H9 (cell line): ENCODE measurements around the gene JAKMIP1. TPM values are rescaled to one million over a fixed set of nuclear protein-coding genes. Genes with fewer than 3 reads are reported as not detected.

Source experiments
- DNase-seq: peaks from one replicate; pipeline ENCODE4 v3.0.0-alpha.2; 2017
- H2AFZ ChIP-seq: one replicate; pipeline ENCODE4 v1.6.1; 2013; ENCODE audit warnings: mild to moderate bottlenecking, low read length, control low read depth, moderate library complexity
- H2AK5ac ChIP-seq: 2 replicates; pipeline ENCODE4 v1.6.1; 2013; ENCODE audit warnings: low read length, control low read depth, mixed read lengths; ENCODE audit not compliant: insufficient read length
- H2BK120ac ChIP-seq: one replicate; pipeline ENCODE4 v1.6.1; 2013; ENCODE audit warnings: low read depth, mild to moderate bottlenecking, low read length, control low read depth, inconsistent platforms; ENCODE audit not compliant: poor library complexity, severe bottlenecking
- H2BK12ac ChIP-seq: 2 replicates; pipeline ENCODE4 v1.6.1; 2013; ENCODE audit warnings: low read length, control low read depth, mixed read lengths, low read depth; ENCODE audit not compliant: insufficient read length
- H2BK15ac ChIP-seq: 2 replicates; pipeline ENCODE4 v1.6.1; 2013; ENCODE audit warnings: low read depth, low read length, control low read depth
- H2BK20ac ChIP-seq: one replicate; pipeline ENCODE4 v1.6.1; 2013; ENCODE audit warnings: low read depth, mild to moderate bottlenecking, low read length, control low read depth, inconsistent platforms; ENCODE audit not compliant: poor library complexity, severe bottlenecking
- H2BK5ac ChIP-seq: 2 replicates; pipeline ENCODE4 v1.6.1; 2013; ENCODE audit warnings: low read length, control low read depth, mixed read lengths; ENCODE audit not compliant: insufficient read length
- H3K14ac ChIP-seq: 2 replicates; pipeline ENCODE4 v1.6.1; 2013; ENCODE audit warnings: low read length, control low read depth; ENCODE audit not compliant: insufficient read depth
- H3K18ac ChIP-seq: 2 replicates; pipeline ENCODE4 v1.6.1; 2013; ENCODE audit warnings: low read depth, mild to moderate bottlenecking, mixed read lengths, low read length, control low read depth; ENCODE audit not compliant: insufficient read length
- H3K23ac ChIP-seq: 2 replicates; pipeline ENCODE4 v1.6.1; 2013; ENCODE audit warnings: low read length, control low read depth, mixed read lengths, low read depth; ENCODE audit not compliant: insufficient read length
- H3K23me2 ChIP-seq: 2 replicates; pipeline ENCODE4 v1.6.1; 2013; ENCODE audit warnings: low read depth, mild to moderate bottlenecking, mixed read lengths, low read length, control low read depth; ENCODE audit not compliant: insufficient read length, poor library complexity, severe bottlenecking
- H3K27ac ChIP-seq: 2 replicates; pipeline ENCODE4 v1.5.1; 2013; ENCODE audit warnings: low read length, control low read depth, mixed read lengths, low read depth; ENCODE audit not compliant: insufficient read length
- H3K27me3 ChIP-seq: 2 replicates; pipeline ENCODE4 v1.6.1; 2013; ENCODE audit warnings: low read length, control low read depth, inconsistent platforms; ENCODE audit not compliant: insufficient read depth
- H3K4ac ChIP-seq: 2 replicates; pipeline ENCODE4 v1.6.1; 2013; ENCODE audit warnings: low read depth, mild to moderate bottlenecking, control low read depth, inconsistent platforms, low read length, moderate library complexity
- H3K4me1 ChIP-seq: 2 replicates; pipeline ENCODE4 v1.6.1; 2013; ENCODE audit warnings: low read length, control low read depth, inconsistent platforms; ENCODE audit not compliant: insufficient read depth
- H3K4me2 ChIP-seq: 2 replicates; pipeline ENCODE4 v1.6.1; 2013; ENCODE audit warnings: low read length, control low read depth, mixed read lengths; ENCODE audit not compliant: insufficient read length, insufficient read depth
- H3K56ac ChIP-seq: 2 replicates; pipeline ENCODE4 v1.6.1; 2013; ENCODE audit warnings: low read depth, mild to moderate bottlenecking, mixed read lengths, low read length, control low read depth; ENCODE audit not compliant: insufficient read length
- H3K79me1 ChIP-seq: 2 replicates; pipeline ENCODE4 v1.6.1; 2013; ENCODE audit warnings: low read depth, mild to moderate bottlenecking, moderate library complexity, low read length, control low read depth, inconsistent platforms; ENCODE audit not compliant: insufficient read depth, poor library complexity, severe bottlenecking
- H3K79me2 ChIP-seq: 2 replicates; pipeline ENCODE4 v1.6.1; 2013; ENCODE audit warnings: low read length, control low read depth, inconsistent platforms; ENCODE audit not compliant: insufficient read depth
- H3K9ac ChIP-seq: 2 replicates; pipeline ENCODE4 v1.6.1; 2013; ENCODE audit warnings: low read length, control low read depth, mixed read lengths; ENCODE audit not compliant: insufficient read length; ENCODE audit errors: extremely low read depth
- H3K9me3 ChIP-seq: one replicate; pipeline ENCODE4 v1.6.1; 2013; ENCODE audit warnings: low read depth, low read length, inconsistent platforms; ENCODE audit not compliant: control insufficient read depth
- H3T11ph ChIP-seq: one replicate; pipeline ENCODE4 v1.6.1; 2013; ENCODE audit warnings: mild to moderate bottlenecking, low read length, control low read depth, inconsistent platforms
- H4K20me1 ChIP-seq: one replicate; pipeline ENCODE4 v1.6.1; 2013; ENCODE audit not compliant: control insufficient read depth, insufficient read length, insufficient read depth
- H4K5ac ChIP-seq: 2 replicates; pipeline ENCODE4 v1.6.1; 2013; ENCODE audit warnings: low read depth, mild to moderate bottlenecking, mixed read lengths, low read length, control low read depth; ENCODE audit not compliant: insufficient read length
- H4K8ac ChIP-seq: replicated peaks from 2 replicates; pipeline ENCODE4 v1.6.1; 2013; ENCODE audit warnings: low read length, control low read depth, mixed read lengths, low read depth; ENCODE audit not compliant: insufficient read length
- H4K91ac ChIP-seq: 2 replicates; pipeline ENCODE4 v1.6.1; 2013; ENCODE audit warnings: low read depth, mild to moderate bottlenecking, moderate library complexity, mixed read lengths, low read length, control low read depth; ENCODE audit not compliant: insufficient read length
- H3K27ac Mint-ChIP-seq, 3 experiments: 2 replicates in 2 of 3; 3 replicates in 1 of 3; pipeline ENCODE4 v1.8.0; 2020 to 2021; ENCODE audit warnings: mixed read lengths in 3 of 3, mild to moderate bottlenecking in 1 of 3, moderate library complexity in 1 of 3
- H3K27me3 Mint-ChIP-seq: 2 replicates; pipeline ENCODE4 v1.8.0; 2021; ENCODE audit warnings: low read depth, mild to moderate bottlenecking, moderate library complexity, mixed read lengths
- H3K36me3 Mint-ChIP-seq, 3 experiments: 2 replicates in 2 of 3; 3 replicates in 1 of 3; pipeline ENCODE4 v1.8.0; 2020 to 2021; ENCODE audit warnings: low read depth in 3 of 3, mixed read lengths in 3 of 3; ENCODE audit not compliant: insufficient read depth in 1 of 3
- H3K4me1 Mint-ChIP-seq, 2 experiments: 2 replicates each; pipeline ENCODE4 v1.8.0; 2020; ENCODE audit warnings: mixed read lengths in 2 of 2
- H3K4me3 Mint-ChIP-seq, 2 experiments: 2 replicates in 1 of 2; 3 replicates in 1 of 2; pipeline ENCODE4 v1.8.0; 2020 to 2021; ENCODE audit warnings: mild to moderate bottlenecking in 2 of 2, mixed read lengths in 2 of 2, moderate library complexity in 1 of 2
- H3K9me3 Mint-ChIP-seq, 2 experiments: 2 replicates in 1 of 2; 3 replicates in 1 of 2; pipeline ENCODE4 v1.8.0; 2020; ENCODE audit warnings: mild to moderate bottlenecking in 2 of 2, mixed read lengths in 2 of 2, moderate library complexity in 1 of 2
- WGBS: extraction: QIAGEN DNeasy Blood & Tissue Kit; methylation state at CpG from one replicate; pipeline ENCODE4 v1.1.7; 2013; ENCODE audit warnings: missing lambda C conversion rate, low lambda C conversion rate, mixed read lengths; ENCODE audit not compliant: insufficient read length; ENCODE audit errors: extremely low coverage; 5-methylcytosine and 5-hydroxymethylcytosine counted together
- total RNA-seq: library from RNA; stranded (reverse); gene quantifications from 2 replicates; pipeline ENCODE4 v1.2.1, GENCODE V29; 2021
- TF ChIP-seq, protein P1 (sequence below): fragments of 200-600 bp; sonication (generic); conservative IDR thresholded peaks from 3 replicates; pipeline ENCODE4 v1.8.0; 2021; ENCODE audit warnings: antibody characterized with exemption, mild to moderate bottlenecking

JAKMIP1 gene
- total RNA-seq, 1 experiment from 2014 or later = 1.5 TPM

DNA sequence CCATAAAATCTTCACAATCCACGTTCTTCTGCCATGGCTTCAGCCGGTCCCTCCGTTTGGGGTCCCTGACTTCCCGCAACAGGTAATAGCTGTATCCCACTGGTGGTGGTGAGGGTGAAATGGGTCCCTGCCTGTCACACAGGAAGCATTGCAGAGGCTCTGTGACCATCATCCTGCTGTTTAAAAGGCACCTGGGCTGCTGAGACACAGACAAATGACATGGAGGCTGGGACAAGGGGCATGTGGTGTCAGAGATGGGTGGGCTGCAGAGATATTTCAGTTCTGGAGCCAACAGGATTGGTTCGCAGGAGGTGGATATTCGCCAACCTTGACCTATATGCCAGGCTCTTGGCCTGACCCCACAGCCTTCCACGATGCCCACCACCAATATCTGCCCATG is 82.1 kb downstream of the JAKMIP1 start:
- Histone ChIP-seq H3K23ac (no peak overlapping the region), H2BK15ac (no peak overlapping the region), H4K20me1 (no peaks in the 10 kb centered on the region), H2BK120ac (no peak overlapping the region), H2BK20ac (no peak overlapping the region), H3K18ac (no peak overlapping the region), H3K14ac (no peak overlapping the region), H3K4me2 (no peak overlapping the region), H3K56ac (no peak overlapping the region), H2BK12ac (no peak overlapping the region), H3K4me1 (peaks cover 13% of the 10 kb centered on the region), H2BK5ac (no peak overlapping the region), H3K23me2 (no peaks in the 10 kb centered on the region), H3K9me3 (no peaks in the 10 kb centered on the region), H3K27me3 (no peaks in the 10 kb centered on the region), H3T11ph (no peak overlapping the region), H3K27ac (no peak overlapping the region), H2AFZ (no peak overlapping the region), H3K79me1 (no peaks in the 10 kb centered on the region), H4K5ac (no peak overlapping the region), H3K9ac (no peak overlapping the region), H3K79me2 (no peaks in the 10 kb centered on the region), H4K8ac (no peak overlapping the region), H3K4ac (no peak overlapping the region), H4K91ac (no peak overlapping the region), H2AK5ac (no peak overlapping the region)
- H3K27me3 Mint-ChIP-seq = peaks cover 42% of the 10 kb centered on the region
- H3K4me3 Mint-ChIP-seq = peak overlapping the region; percentile 24 to 58; a peak in 1 of 5 replicates
- DNase-seq = no peak
- peaks cover 28 to 41% of the 10 kb centered on the region in 2 experiments for H3K4me1 Mint-ChIP-seq
- no CpG with 5 or more reads among the region's 7 CpGs for WGBS
- no peak overlapping the region for H3K27ac Mint-ChIP-seq
- TF ChIP-seq, protein P1, sequence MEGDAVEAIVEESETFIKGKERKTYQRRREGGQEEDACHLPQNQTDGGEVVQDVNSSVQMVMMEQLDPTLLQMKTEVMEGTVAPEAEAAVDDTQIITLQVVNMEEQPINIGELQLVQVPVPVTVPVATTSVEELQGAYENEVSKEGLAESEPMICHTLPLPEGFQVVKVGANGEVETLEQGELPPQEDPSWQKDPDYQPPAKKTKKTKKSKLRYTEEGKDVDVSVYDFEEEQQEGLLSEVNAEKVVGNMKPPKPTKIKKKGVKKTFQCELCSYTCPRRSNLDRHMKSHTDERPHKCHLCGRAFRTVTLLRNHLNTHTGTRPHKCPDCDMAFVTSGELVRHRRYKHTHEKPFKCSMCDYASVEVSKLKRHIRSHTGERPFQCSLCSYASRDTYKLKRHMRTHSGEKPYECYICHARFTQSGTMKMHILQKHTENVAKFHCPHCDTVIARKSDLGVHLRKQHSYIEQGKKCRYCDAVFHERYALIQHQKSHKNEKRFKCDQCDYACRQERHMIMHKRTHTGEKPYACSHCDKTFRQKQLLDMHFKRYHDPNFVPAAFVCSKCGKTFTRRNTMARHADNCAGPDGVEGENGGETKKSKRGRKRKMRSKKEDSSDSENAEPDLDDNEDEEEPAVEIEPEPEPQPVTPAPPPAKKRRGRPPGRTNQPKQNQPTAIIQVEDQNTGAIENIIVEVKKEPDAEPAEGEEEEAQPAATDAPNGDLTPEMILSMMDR = no peak
- no peaks in the 10 kb centered on the region for H3K9me3 Mint-ChIP-seq
- no peaks in the 10 kb centered on the region for H3K36me3 Mint-ChIP-seq
